Measurements from ENCODE around the gene PLCD3.

- TF ChIP-seq CREB1 (CRISPR knock-in tag; IDR thresholded peaks at IDR 0.05) (no peak), PRDM15 (CRISPR knock-in tag; IDR thresholded peaks at IDR 0.05) (no peak), ATF1 (CRISPR knock-in tag; IDR thresholded peaks at IDR 0.05) (no peak), CTCF (IDR thresholded peaks at IDR 0.05) (no peak), SP1 (CRISPR knock-in tag; conservative IDR thresholded peaks at IDR 0.05) (no peak), NR3C1 (CRISPR knock-in tag; conservative IDR thresholded peaks at IDR 0.05; ENCODE audit: low read depth) (no peak)
- TF ChIP-seq, protein P1, sequence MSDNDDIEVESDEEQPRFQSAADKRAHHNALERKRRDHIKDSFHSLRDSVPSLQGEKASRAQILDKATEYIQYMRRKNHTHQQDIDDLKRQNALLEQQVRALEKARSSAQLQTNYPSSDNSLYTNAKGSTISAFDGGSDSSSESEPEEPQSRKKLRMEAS (CRISPR knock-in tag; IDR thresholded peaks at IDR 0.05) = no peak
Measured at GRCh38 chr17:45087978-45088377, 44.3 kb downstream of the PLCD3 start.

All from WTC11 (cell line).